Astrocyte of the cerebellum (primary cell): ENCODE measurements around the gene CACNA1A.
"Not testable (repeated sequence)": the region's sequence is repeated elsewhere in the genome, so short reads cannot be mapped to it uniquely, and the experiment has no call there.

Experiments used
- DNase-seq: peaks from one replicate; pipeline ENCODE4 v3.0.0-alpha.2; 2011; ENCODE audit warnings: low read depth
- H3K4me3 ChIP-seq: 2 replicates; pipeline ENCODE4 v1.5.1; 2011; ENCODE audit warnings: mild to moderate bottlenecking, low read depth, low read length, moderate library complexity
- in situ Hi-C: cut with HindIII; loops from 2 replicates; pipeline ENCODE4 v1.10.0; 2017; ENCODE audit warnings: low sequenced_read_pairs
- TF ChIP-seq, protein P1 (sequence below): IDR thresholded peaks from 2 replicates; pipeline ENCODE4 v1.5.1; 2012; ENCODE audit warnings: low read length, low read depth, moderate library complexity, mild to moderate bottlenecking; ENCODE audit errors: missing control alignments

The CACNA1A gene

DNA sequence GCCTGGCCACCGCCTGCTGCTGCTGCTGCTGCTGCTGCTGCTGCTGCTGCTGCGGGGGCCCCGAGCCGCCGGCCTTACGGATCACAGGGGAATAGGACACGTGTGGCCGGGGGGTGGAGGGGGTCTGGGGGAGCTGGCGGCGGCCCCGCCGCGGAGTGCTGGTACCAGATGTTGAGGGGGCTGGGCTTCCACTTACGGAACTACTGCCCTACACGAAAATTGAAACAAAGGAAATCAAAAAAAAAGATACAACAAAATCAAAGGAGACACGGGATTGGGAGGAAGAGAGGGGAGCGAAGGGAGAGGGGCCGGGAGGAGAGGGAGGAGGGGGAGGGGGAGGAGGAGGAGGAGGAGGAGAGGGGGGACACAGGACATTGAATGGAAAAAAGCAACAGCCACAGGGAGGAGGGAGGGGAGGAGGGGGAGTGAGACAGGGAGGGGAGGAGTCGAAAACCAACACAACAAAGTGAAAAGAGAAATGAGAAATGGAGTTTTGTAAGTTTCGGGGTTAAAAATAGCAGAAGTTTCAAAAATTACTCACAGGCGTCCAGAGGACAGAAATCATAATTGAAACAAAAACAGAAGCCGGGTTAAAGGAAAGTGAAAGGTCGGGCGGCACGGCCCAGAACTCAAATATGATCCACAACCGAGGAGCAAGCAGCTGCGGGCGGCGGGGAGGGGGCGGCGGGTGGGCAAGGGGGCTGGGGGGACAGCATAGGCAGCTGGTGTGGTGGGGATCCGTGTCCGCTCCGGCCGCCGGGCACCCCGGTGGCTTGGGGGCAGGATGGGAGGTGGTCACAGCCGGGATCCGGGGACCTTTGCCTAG lies 298.2 kb downstream of the CACNA1A start:
- no peak for DNase-seq
- TF ChIP-seq, protein P1, sequence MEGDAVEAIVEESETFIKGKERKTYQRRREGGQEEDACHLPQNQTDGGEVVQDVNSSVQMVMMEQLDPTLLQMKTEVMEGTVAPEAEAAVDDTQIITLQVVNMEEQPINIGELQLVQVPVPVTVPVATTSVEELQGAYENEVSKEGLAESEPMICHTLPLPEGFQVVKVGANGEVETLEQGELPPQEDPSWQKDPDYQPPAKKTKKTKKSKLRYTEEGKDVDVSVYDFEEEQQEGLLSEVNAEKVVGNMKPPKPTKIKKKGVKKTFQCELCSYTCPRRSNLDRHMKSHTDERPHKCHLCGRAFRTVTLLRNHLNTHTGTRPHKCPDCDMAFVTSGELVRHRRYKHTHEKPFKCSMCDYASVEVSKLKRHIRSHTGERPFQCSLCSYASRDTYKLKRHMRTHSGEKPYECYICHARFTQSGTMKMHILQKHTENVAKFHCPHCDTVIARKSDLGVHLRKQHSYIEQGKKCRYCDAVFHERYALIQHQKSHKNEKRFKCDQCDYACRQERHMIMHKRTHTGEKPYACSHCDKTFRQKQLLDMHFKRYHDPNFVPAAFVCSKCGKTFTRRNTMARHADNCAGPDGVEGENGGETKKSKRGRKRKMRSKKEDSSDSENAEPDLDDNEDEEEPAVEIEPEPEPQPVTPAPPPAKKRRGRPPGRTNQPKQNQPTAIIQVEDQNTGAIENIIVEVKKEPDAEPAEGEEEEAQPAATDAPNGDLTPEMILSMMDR: no peak
- H3K4me3 ChIP-seq: no peak overlapping the region
- in situ Hi-C loops: no loop called here

DNA sequence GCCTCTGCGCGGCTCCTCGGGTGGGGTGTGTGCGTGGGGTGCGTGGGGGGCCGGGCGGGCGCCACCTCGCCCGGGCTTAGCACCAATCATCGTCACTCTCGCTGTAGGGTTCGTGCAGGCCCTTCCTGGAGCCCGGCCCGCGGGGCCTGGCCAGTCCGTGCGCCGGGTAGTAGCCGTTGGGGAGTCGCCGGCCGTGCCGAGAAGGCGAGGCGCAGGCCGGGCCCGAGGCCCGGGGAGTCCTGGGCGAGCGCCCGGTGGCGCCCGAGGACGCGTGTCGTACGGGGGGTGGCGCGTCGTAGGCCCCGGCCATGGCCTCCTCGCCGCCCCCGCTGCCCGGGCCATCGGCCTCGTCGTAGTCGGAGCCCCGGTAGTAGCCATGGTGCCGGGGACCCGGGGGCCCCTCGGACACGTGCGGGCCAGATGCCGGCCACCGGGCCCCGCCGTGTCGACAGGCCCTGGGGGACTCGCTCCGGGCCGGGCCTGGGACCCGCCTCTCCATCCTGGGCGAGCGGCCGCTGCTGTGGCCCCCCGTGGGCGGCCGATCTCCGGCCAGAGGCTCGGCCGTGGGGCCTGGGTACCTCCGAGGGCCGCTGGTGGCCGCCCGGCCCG lies 298.9 kb downstream of the CACNA1A start:
- TF ChIP-seq, protein P1: no peak
- no peak overlapping the region for H3K4me3 ChIP-seq
- in situ Hi-C loops: no loop called here
- no peak for DNase-seq

DNA sequence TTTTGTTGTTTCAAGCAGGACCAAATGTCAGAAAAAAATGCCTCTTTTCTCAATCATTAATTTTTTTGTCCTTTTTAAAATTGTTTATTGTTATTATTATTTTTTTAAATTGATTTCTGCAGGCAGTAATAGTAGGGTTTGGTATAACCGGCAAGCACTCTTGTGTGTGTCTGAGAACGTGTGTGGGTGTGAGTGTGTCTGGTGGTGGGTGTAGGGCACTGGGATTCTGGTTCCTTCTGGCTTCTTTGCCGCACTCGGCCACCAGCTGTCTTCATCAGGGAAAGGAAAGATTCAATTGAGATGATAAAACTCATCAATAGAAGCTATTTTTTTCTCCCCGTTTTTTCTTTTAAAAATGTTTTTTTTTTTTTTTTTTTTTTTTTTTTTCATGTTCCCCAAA lies 299.7 kb downstream of the CACNA1A start:
- TF ChIP-seq, protein P1: no peak
- DNase-seq: no peak
- no peak overlapping the region for H3K4me3 ChIP-seq
- in situ Hi-C loops: no loop called here

DNA sequence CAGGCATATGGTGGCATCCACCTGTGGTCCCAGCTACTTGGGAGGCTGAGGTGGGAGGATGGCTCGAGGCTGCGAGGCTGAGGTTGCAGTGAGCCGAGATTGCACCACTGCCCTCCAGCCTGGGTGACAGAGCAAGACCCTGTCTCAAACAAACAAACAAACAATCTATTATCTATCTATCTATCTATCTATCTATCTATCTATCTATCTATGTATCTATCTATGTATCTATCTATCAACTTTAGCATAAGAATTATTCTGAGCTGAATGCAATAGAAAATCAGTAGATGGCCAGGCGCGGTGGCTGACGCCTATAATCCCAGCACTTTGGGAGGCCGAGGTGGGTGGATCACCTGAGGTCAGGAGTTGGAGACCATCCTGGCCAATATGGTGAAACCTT lies 304.2 kb downstream of the CACNA1A start:
- H3K4me3 ChIP-seq, in situ Hi-C loops, DNase-seq: not testable (repeated sequence)

DNA sequence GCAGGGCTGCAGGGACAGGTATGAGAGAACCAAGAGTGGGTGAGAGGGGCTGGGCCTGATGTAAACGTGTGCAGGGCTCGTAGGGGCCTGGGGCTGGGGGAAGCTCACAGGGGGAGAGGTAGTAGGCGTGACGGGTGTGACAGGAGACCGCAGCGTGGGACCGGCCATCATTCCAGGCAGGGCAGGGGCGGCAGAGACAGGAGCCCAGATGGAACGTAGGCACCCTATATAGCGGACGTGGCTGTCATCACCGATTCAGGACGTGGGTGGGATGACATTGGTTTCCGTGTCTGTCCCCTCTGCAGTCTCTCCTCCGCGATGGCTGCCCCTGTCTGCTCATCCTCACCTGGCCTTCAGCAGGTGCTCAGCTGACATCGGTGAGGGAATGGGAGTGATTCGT lies 307.6 kb downstream of the CACNA1A start:
- H3K4me3 ChIP-seq: no peak overlapping the region
- no peak for DNase-seq
- in situ Hi-C loops: no loop called here
- TF ChIP-seq, protein P1: no peak

DNA sequence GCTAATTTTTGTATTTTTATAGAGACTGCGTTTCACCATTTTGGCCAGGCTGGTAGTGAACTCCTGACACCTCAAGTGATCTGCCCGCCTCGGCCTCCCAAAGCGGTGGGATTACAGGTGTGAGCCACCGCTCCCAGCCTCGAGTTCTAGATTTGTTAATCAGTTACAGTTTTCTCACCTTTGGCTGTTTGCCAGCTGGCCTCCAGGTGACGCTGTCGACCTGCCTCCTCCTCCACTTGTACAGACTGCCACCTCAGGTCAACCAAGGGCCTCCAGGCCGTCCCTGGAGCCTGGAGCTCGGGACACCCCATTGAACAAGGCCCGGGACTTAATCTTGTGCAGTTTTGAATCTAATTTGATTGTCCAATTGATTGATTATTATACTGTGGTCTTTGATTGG lies 310.6 kb downstream of the CACNA1A start:
- DNase-seq: no peak
- in situ Hi-C loops: no loop called here
- TF ChIP-seq, protein P1: no peak
- no peak overlapping the region for H3K4me3 ChIP-seq
